T-helper 2 cell treated with Interferon-gamma antibody and Interleukin-4, amounts not matched to agents 100 ng/mL and 5 ng/mL, for 36 hours (primary cell): ENCODE data around the gene FOXS1. TPM values are rescaled to one million over a fixed set of nuclear protein-coding genes. Genes with fewer than 3 reads are reported as not detected.

Experiments
- intact Hi-C: fragments of 100-400 bp; cut with micrococcal nuclease; formaldehyde crosslinking; loops from one replicate; pipeline ENCODE4 v1.15.1; 2023
- total RNA-seq: library from RNA; stranded (reverse); gene quantifications from 2 replicates; pipeline ENCODE4 v1.2.3, GENCODE V29; 2022

FOXS1 gene
- total RNA-seq, 1 donor from 2014 or later: not detected

DNA sequence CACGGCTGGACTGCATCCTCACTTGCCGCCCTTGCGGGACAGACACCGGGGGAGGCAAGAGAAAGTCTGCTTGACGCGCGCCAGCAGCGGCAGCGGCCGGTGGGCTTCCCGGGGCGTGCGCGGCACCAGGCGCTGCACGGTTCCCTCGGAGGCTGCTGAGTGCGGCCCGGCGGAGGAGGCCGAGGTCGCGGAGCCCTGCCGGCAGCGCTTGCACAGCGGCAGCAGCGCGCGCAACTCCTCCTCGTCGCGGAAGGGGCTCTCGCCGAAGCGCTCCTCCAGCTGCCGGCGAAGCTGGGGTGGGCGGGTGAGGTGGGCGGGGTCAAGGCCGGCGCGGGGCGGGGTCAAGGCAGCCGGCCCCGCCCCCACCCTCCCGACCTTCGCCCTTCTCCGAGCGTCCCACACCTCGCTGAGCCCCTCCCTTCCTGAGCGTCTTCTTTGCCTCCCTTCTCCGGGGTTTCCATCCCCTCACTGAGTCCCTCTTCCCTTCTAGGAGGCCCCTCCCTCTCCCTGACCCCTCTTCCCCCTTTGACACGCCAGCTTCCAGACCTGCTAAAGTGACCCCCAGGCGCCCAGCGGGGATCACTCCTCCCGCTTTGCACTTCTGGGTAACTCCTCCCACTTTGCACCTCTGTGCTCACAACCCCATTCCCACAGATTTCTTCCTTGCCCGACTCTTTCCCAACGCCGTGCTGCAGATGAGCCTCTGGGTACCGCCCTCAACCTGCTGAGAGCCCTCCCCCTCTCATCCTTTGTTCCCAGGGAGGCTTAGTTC is 16.2 kb upstream of the FOXS1 start:
- intact Hi-C loops: loop anchor here (1.0 kb wide), 1 partner anchor 9 kb away; the partner anchor contains the start of genes DUSP15 and TTLL9

DNA sequence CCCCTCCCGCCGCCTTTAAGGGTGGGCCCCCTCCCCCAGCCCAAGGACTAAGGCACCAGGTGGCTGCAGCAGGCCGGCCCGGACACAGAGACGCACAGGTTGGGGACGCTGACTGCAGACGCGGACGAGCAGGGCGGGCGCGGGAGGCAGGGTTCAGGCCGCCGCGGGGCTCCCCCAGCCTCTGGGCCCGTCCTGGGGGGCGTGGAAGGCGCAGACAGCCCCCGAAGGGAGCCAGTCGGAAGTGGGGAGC is 15.7 kb upstream of the FOXS1 start:
- intact Hi-C loops: loop anchor here (1.0 kb wide), 1 partner anchor 9 kb away; the partner anchor contains the start of genes DUSP15 and TTLL9

DNA sequence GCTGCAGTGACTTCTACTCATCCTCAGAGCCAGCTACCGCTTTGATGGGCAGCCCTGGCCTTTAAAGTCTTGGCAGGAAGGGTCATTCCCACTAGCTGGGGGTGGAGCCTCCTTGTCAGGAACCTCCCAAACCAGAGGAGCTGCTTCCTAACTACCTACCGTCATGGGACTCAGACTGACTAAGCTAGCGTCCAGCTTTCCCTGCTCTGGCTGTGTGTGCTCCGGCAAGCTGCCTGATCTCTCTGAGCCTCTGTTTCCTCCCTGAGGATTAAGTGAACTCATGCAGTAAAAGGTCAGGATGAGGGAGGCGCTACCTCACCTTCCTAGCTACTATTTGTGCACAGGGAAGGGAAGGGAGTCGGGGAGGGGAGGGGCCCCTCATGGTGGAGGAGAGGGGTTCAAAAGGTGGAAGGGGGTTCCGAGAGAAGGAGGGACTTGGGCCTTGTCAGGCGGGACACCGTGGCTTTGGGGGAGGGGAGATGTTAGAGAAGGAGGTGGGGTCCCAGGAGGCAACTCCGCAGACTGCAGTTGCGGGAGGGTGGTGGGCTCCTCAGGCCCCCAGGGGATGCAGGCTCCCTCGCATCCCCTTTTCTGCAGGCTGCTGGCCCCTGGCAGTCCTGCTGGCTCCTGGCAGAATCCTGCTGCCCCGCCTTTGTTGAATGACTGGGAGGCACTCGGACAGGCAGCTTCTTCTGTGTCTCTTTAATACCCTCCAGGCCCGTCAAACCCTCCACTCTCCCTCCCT is 15.2 kb upstream of the FOXS1 start:
- intact Hi-C loops: loop anchor here (1.0 kb wide), 1 partner anchor 10 kb away; the partner anchor contains the start of genes DUSP15 and TTLL9

GRCh38 chr20:31859998-31860380 is 14.6 kb upstream of the FOXS1 start:
- intact Hi-C loops: no loop called here

GRCh38 chr20:31859266-31859997 is 14.0 kb upstream of the FOXS1 start:
- intact Hi-C loops: no loop called here

- intact Hi-C loops: no loop called here
Measured at GRCh38 chr20:31858760-31859083, 13.3 kb upstream of the FOXS1 start.

DNA sequence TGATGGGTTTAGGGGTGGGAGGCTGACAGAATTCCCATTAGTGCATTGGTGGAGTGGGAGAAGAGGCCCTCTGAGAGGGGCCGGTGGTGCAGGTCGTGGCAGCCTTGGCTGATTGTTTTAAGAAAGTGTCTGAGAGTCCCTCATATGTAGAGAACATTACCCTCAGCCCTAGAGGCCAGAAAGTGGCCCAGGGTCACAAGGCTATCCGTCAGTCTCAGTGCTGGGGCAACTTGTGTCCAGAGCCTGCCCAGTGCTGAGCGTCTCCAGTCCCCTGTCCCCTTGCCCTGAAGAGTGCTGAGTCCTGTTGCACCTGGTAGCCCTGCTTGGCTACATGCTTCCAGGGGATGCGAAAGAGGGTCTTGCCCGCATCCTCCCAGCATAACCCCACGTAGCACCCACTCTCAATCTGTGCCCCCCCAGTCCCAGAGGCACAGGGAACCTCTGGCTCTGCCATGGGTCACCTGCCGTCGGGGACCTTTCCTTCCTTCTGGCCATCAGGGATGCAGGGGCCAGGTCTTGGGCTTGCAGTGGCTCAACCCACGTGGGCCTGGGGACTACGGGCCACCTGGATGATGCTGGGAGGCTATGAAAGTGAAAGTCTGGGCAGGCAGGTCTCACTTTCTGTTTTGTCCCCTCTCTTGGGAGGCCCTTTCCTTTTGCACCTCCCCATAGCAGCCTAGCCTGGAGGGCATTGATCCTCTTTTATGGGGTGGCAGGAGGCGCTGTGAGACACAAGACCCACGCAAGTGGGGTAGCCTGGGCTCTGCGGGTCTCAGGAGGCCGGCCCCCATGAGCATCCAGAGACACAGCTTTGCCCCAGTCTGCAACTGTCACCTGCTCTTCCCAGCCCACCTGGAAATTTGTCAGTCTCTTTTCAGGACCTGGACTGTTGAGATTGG is 12.7 kb upstream of the FOXS1 start:
- intact Hi-C loops: no loop called here

DNA sequence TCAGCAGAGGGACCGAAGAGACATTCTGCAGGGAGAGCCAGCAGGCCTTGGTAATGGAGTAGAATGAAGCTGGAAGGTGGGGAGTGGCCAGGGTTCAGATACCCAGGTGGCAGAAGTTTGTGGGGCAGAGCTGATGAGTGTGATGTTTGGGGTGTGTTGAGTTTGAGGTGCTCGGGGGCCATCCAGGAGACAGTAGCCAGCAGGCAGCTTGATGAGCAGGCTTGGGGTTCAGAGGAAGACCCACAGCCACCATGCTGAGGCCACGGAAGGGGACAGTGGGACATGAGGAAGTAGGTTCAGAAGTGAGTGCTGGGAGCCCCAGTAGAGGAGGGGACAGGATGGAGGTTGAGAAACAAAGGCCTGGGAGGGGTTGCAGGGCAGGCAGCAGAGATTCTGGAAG is 11.1 kb upstream of the FOXS1 start:
- intact Hi-C loops: no loop called here

- intact Hi-C loops: loop anchor here (5.0 kb wide), 1 partner anchor 164 kb away; no protein-coding TSS in a partner anchor
Measured at GRCh38 chr20:31853481-31853880, 8.1 kb upstream of the FOXS1 start.

DNA sequence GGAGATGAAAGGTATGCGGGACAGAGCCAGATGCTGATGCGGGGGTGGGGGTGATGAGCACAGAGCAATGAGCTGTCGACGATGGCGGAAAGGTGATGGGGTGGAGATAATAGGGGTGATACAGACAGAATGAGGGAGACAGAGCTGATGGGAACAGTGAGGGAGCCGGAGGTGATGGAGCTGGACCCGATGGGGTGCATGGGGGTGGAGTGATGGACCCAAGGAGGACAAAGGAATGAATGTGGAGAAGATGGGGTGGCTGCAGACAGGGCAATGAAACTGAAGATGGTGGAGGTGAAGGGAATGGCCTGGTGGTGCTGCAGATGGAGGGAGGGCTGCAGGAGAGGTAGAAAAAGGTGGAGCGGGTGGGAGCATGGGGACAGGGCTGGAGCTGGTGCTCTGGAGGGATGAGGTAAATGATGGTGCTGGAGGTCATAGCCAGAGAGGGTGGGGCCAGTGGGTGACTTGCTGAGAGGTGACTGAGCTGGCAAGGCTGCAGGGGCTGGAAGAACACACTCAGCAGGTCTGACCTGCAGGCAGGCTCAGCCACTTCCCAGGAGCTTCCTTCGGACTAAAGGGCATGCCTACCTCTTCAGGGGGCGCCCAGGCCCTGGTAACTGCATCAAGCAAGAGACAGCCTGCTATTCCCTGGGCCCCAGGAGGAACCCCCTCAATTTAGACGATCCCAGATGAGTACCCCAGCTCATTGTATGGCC is 6.0 kb upstream of the FOXS1 start:
- intact Hi-C loops: loop anchor here (5.0 kb wide), 1 partner anchor 166 kb away; no protein-coding TSS in a partner anchor

- intact Hi-C loops: no loop called here
Measured at GRCh38 chr20:31849306-31849930, 4.0 kb upstream of the FOXS1 start.

GRCh38 chr20:31848088-31848999 is 2.9 kb upstream of the FOXS1 start:
- intact Hi-C loops: no loop called here

- intact Hi-C loops: loop anchor here (1.0 kb wide), 1 partner anchor 24 kb away; no protein-coding TSS in a partner anchor
Measured at GRCh38 chr20:31846793-31847138, 1.4 kb upstream of the FOXS1 start.

DNA sequence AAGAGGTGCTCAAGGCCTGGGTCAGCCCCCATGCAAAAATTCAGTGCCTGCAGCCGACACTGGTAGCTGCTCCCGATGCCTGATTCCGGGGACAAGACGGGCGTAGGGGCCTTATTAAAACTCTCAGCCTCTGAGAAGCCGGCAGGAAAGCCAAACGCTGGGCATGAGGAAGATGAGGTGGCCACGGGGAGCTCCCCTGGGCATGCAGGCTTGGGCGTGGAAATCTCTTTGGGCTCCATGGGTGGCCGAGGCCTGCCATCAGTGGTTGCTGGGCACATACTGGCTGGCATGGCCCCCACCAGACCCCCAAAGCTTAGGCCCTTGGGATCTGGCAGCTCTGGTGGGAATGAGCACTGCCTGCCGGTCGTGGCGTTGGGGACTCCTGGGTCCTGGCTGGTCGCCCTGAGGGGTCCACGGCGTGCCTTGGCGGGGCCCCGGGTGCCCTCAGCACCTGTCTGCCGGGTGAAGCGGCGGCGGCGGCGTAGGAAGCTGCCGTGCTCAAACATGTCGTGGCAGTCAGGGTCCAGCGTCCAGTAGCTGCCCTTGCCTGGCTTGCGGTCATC is 586 bp downstream of the FOXS1 start:
- intact Hi-C loops: no loop called here

DNA sequence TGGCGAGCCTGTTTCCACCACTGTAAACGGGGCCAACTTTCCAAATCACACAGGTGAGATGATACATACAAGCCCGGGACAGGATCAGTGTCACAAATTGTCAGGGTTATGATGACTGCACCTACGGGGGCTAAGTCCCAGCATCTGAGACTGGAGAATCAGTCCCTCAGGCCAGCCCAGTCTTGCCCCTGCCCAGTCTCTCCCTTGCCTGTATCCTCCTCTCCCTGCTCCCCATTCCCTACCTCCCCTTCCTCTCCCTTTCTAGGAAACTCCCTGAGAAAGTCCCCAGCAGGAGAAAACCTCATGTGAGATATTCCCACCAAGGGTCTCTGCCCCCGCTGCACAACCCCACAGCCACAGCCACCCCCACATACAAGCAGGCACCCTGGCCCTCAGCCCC is 1.5 kb downstream of the FOXS1 start:
- intact Hi-C loops: no loop called here

DNA sequence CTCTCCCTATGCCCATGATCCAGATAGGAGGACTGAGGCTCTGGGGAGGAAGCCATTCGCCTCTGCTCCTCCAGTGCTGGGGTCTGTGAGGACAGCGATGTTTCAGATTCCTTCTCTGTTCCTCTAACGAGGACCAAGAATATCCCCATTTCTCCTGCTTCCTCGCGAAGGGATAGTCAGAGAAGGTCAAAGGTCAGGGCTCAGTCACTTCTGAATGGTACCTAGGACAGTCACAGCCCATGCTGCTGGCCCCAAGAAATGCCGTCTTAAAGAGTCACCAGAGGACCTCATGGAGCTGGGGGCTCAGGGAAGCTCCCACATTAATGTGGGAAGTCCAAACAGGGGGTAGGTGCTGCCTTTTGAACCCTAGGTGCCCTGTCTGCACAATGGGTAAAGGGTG is 2.1 kb downstream of the FOXS1 start:
- intact Hi-C loops: no loop called here

DNA sequence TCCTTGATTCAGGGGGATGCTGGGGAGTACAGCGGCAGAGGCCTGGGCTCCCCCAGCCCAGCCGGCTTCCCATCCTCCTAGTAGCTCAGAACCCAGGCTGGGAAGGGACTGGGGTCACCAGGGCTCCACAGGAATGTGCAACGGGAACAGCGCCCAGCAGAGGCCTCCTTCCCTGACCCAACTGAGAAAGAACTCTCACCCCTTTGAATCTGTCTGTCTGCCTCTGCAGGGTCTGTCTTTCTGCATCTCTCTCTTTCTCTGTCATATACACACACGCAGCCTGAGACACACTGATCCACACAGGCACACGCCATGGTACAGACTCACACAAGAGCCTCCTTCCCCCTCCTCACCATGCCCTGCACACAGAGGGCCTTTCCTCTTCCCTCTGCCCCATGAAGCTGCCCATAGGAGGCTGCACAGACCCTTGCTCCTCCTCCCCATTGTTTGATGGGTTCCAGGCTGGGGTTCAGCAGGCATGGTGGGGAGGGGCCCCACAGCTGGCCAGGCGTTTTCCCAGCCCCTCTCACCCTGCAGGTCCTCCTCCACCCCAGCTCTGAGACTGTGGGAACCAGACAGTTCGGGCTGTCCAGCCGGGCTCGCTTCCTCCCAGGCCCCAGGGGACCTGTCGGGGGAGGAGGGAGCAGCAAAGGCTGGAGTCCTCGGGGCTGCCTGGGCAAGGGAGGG is 2.8 kb downstream of the FOXS1 start:
- intact Hi-C loops: no loop called here

GRCh38 chr20:31841928-31842327 is 3.5 kb downstream of the FOXS1 start:
- intact Hi-C loops: no loop called here
